Renal cortex interstitium (tissue), 11 donors: ENCODE measurements around the gene SPACA6. TPM values are rescaled to one million over a fixed set of nuclear protein-coding genes. Genes with fewer than 3 reads are reported as not detected.

Experiments used
- DNase-seq, 11 donors: peaks; one replicate each; pipeline ENCODE4 v3.0.0-alpha.2; 2013; ENCODE audit warnings: low read depth in 9 of 11, low spot score in 4 of 11; ENCODE audit errors: extremely low read depth in 1 of 11
- polyA plus RNA-seq, 3 donors: library from polyadenylated mRNA; unstranded; fragments of 120-200 nt; gene quantifications; one replicate each; pipeline ENCODE4 v1.2.1, GENCODE V29; 2013; ENCODE audit not compliant: insufficient read length in 3 of 3

The SPACA6 gene
- polyA plus RNA-seq, 3 donors, result 15.4 to 30.3 (median 18.0) TPM

DNA sequence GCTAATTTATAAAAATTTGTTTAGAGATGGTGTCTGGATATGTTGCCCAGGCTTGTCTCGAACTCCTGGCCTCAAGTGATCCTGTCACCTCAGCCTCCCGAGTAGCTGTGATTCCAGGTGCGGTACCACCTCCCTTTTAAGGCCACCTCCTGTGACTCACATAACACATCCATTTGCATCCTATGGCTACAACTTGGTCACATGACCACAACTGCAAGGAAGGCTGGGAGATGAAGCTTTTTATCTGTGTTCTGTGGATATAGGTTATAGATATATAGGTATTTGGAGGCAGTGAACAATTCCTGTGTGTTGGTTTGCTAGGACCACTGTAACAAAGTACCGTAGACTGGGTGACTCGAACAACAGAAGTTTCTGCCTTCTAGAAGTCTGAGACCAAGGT, 6.0 kb downstream of the SPACA6 start:
- DNase-seq, result no peak

DNA sequence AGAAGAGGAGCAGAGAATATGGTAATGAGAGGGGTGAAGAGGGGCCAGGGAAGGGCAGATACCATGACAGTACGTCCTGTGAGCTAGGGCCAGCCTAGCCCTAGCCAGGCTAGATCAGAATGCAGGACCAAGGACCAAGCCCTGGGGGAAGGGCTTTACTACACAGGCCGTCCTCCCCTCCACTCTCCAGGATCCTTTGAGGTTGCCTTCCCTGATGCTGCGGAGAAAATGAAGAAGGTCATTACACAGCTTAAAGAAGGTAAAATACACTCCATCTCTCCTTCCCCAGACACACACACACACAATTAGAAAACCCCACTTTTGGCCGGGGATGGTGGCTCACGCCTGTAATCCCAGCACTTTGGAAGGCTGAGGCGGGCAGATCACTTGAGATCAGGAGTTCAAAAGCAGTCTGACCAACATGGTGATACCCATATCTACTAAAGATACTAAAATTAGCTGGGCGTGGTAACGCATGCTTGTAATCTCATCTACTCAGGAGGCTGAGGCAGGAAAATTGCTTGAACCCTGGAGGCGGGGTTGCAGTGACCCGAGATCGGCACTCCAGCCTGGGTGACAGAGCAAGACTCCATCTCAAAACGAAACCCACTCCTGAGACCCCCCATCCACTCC, 8.5 kb downstream of the SPACA6 start:
- no peak for DNase-seq

DNA sequence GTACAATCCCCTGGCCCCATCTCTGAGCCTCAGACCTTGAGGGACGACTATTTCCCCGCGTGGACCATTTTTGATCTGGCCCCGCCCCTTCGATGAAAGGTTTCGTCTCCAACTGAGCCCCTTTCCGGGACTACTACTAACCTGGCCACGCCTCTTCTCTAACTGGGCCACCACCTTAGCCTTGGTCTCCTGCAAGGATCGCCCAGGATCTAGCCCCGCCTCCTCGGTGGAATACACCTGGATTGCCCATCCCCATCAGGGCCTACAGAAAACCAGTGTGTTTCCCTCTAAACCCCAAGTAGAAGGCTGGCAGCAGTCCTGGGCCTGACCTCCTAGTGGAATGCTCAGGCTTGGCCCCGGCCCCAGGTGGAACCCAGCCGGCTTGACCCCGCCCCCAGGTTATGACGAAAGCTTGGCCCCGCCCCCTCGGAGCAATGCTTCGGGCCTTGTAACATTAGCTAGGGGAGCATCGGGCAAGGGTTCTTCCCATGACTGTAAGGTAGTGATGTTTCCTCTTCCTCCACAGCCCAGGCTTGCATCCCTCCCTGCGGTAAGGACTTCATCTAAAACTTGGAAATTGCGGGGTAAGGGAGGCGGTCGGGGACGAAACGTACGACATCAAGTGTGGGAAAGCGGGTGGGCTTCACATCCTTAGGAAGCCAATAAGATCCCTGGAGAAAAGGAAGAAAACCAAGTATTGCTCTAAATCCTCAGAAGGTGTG, 9.1 kb downstream of the SPACA6 start:
- peak in 4 of 11 donors; percentile 25 to 56 (median 30) for DNase-seq

DNA sequence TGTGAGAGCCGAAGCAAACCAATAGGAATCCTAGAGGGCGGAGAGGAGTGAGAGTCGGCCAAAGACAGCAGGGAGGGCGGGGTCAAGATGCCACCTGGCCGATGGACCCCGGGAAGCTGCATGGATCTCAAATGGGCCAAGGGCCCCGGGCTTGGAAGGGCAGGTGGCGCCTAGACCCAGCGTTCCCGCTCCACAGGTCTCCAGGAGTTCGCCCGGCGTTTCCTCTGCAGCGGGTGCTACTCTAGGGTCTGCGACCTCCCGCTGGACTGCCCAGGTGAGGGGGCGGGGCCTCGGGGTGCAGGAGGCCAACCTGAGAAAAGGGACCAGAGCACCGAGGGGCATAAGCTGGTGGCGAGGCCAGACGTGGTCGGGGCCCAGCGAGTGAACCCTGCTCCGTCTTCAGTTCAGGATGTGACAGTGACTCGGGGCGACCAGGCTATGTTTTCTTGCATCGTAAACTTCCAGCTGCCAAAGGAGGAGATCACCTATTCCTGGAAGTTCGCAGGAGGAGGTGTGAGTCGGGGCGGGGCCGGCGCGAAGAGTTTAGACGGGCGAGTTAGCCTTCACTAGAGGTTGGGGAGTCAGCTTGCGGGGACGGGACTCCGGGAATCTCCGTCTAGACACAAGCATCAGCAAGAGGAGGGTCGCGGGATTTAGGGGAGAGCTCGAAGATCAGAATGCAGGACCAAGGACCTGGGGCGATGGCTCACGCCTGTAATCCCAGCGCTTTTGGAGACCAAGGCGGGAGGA, 9.9 kb downstream of the SPACA6 start:
- DNase-seq, result peak in 3 of 11 donors; percentile 19 to 29 (median 25)

DNA sequence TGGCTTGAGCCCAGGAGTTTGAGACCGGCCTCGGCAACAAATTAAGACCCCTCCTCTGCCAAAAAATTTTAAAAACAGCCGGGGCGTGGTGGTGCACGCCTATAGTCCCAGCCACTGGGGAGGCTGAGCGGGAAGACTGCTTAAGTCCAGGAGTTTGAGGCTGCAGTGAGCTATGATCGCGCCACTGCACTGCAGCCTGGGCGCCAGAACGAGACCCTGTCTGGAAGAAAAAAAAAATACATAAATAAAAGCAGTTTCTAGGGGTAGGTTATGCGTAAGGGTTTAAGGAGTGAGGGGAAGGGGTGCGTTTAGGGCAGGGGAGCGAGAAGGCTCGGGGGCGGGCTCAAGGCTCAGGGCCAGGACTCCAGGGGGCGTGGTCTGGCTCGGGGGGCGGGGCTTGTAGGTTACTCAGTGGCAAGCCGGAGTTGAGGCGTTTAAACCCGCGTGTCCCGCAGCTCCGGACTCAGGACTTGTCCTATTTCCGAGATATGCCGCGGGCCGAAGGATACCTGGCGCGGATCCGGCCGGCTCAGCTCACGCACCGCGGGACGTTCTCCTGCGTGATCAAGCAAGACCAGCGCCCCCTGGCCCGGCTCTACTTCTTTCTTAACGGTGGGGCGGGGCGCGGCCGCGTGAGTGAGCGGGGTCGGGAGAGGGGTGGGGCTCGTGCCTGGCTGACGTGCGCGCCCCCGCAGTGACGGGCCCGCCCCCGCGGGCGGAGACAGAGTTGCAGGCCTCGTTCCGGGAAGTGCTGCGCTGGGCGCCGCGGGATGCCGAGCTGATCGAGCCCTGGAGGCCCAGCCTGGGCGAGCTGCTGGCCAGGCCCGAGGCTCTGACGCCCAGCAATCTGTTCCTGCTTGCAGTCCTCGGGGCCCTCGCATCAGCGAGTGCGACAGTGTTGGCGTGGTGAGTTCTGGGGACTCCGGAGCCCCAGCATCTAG, 10.7 kb downstream of the SPACA6 start:
- peak in 10 of 11 donors; percentile 83 to 95 (median 90) for DNase-seq

DNA sequence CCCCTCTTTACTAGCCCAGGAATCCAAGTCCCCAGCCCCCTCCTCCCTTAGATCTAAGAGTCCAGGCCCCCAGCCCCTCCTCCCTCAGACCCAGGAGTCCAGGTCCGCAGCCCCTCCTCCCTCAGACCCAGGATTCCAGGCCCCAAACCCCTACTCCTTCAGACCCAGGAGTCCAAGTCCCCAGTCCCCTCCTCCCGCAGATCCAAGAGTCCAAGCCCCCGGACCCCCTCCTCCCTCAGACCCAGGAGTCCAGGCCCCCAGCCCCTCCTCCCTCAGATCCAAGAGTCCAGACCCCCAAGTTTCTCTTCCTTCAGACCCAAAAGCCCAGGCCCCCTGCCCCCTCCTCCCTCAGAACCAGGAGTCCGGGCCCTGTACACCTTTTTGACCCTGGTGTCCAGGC, 11.5 kb downstream of the SPACA6 start:
- no peak for DNase-seq

DNA sequence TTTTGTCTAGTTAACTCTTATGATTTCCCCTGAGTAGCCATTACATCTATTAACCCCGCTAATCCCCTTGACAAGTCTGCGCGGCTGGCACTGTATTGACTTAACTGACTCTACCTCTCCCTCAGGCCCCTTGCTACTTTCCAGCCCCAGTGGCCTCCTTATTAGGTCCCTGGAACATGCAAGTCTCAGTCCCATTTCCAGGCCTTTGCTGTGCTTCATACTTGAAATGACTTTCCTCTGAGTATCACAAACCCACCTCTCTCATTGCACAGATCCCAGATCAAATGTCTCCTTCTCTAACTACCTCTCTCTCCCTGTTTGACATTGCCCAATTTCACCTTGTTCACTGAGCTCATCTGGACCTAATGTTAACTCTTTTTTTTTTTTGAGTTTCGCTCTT, 13.2 kb downstream of the SPACA6 start:
- no peak for DNase-seq

DNA sequence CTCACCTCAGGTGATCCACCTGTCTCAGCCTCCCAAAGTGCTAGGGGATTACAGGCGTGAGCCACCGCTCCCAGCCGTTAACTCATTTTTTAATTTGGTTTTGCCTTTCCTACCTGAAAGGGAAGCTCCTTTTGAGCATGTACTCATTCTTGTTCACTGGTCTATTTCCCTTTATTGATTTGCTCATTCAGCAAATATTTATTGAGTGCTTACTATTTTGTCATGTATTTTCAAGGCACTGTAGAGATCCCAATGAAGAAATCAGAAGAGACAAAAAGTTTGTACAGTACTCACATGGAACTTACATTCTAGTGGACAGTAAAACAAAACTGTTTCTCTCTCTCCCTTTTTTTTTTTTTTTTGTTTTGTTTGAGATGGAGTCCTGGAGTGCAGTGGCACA, 13.8 kb downstream of the SPACA6 start:
- no peak for DNase-seq

DNA sequence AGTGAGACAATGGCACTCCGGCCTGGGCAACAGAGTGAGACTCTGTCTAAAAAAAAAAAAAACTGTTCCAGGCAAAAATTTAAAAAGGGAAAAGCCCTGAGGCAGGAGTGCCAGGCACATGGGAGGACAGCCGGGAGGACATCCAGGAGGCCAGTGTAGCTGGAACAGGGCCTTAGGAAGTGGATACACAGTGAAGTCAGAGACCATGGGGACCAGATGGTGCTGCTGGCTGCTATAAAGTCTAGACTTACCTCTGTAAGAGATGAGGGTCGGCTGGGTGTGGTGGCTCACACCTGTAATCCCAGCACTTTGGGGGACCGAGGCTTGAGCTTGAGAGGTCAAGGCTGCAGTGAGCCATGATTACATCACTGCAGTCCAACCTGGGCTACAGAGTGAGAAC, 15.7 kb downstream of the SPACA6 start:
- no peak for DNase-seq

DNA sequence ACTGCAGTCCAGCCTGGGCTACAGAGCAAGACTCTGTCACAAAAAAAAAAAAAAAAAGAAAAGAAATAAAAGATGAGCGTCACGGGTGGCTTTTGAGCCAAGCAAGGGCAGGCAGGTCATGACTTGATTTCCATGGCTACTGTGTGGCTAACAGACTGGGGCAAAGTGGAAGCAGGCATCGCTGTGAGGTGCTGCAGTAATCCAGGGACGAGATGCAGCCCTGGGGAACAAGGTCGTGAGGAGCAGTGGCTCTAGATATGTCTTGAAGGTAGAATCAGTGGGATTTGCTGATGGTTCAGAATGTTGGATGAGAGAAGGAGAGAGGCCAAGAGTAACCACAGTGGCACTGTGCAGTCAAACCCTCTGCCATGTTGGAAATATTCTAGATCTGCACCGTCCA, 16.4 kb downstream of the SPACA6 start:
- DNase-seq, result no peak

DNA sequence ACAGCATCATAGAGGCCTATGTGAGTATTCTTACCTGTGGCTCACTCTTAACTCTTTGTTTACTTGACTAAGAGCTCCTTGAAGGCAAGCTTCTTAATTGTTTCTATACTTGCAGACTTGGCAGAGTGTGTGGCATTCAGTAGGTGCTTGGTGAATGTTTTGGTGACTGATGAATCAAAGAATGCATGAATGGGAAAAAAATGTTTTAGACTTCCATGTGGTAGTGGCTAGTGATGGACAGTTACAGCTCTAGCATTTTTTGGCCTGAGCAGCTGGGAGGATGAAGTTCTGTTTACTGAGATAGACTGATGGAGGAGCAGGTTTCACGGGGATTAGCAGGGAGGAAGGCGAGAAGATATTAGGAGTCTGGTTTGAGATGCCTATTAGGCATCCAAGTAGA, 17.0 kb downstream of the SPACA6 start:
- DNase-seq, result no peak

DNA sequence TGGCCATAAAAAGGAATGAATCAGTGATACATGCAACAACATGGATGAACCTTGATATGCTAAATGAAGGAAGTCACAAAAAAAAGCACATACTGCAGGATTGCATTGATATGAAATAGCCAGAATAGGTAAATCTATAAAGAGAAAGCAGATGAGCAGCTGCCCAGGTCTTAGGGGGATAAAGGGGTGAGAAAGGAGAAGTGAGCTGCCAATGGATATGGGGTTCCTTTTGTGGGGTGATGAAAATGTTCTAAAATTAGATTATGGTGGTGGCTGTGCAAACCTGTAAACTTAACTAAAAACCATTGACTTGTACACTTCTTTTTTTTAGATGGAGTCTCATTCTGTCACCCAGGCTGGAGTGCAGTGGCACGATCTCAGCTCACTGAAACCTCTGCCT, 18.6 kb downstream of the SPACA6 start:
- no peak for DNase-seq

DNA sequence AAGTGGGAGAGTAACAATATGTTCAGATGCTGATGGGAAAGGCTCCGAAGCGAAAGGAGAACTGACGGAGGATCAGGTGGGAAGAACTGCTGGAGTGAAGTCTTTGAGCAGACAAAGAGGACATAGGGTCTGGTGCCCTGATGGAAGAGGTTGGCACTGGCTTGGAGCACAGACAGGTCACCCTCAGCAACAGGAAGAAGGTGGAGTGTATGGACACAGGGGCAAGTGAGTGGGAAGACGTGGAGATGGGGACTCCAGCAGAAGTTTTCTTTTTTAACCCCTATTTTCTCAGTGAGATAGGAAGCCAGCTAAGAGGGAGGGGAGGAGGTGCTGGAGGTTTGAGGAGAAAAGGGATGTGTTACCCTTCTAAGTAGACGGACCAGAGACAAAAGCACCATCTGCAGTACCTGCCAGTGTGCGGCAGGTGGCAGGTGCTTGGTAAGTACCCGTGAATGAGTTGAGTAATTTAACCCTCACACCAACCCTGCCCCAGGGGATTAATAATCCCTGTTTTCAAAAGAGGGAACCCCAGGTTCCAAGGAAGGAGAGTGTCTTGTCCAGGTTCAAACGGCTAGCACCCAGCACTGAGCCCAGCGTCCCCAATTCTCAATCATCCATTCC, 19.4 kb downstream of the SPACA6 start:
- DNase-seq, result no peak

DNA sequence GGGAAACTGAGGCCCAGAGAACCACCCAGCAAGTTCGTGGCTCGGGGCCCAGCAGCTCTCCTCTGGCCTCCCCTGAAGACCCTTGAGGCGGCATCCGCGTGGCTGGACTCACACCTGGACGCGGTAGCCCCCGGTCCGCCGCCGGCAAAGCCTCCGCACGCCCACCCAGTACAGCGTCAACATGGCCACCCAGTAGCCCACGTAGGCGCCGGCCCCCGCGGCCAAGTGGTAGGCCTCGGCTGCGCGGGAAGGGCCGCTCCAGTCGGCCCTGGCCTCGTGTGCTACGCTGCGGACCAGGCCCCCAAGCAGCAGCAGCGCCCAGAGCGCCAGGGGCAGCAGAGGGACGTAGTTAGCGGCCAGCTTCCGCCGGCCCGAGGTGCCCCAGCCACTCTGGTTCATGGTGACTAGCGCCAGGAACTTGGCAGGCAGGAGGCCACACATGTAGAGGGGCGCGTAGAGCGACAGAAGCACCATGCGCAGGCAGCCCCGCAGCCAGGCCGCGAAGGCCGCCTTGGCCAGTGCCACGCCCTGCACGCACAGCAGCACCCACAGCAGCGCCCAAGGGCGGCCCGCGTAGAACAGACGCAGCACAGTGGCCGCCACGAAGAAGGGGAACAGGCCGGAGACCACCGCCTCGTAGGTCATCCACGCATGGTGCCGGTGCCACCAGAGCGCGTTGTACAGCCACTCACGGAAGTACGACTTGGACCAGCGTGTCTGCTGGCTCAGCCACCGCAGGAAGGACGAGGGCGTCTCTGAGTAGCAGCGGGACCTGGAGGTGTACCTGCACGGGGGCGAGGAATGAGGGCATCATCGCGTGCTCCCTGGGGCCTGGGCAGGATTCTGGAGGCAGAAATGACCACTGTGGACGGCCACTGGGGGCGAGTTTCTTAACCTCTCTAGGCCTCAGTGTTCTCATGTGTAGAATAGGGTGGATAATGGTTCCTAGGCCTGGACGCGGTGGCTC, 20.5 kb downstream of the SPACA6 start:
- DNase-seq, result no peak

DNA sequence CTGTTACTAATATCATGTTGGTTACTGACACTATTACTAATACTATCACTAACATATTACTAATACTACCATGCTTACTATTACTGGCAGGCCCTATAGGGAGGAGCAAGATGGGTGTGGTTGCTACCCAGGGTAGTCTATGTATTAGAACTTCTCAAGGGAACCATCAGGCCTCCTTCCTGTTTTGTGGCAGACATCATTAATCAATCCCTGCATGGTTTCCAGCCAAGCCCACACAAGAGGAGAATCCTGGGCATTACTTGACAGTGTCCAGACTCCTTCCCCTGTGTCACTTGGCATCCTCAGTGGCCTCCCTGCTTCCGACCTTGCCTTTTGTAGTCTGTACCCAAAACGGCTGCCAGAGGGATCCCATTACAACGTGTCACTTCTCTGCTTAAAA, 21.7 kb downstream of the SPACA6 start:
- no peak for DNase-seq

DNA sequence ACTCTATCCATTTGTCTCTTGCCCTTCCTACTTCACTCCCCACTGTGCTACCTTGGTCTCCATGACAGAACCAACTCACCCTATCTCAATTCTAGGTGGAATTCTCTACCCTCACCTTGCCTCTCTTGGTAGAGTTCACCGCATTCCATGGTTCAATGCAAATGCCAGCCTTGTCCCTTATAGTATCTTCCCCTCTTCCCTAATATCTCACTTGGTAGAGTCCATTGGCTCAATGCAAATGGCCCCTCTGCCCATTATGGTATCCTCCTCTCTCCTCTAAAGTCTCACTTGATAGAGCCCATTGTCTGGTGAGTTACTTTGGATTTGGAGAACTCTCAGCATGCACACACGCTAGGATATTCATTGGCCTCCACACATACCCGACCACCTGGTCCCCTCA, 22.7 kb downstream of the SPACA6 start:
- no peak for DNase-seq

DNA sequence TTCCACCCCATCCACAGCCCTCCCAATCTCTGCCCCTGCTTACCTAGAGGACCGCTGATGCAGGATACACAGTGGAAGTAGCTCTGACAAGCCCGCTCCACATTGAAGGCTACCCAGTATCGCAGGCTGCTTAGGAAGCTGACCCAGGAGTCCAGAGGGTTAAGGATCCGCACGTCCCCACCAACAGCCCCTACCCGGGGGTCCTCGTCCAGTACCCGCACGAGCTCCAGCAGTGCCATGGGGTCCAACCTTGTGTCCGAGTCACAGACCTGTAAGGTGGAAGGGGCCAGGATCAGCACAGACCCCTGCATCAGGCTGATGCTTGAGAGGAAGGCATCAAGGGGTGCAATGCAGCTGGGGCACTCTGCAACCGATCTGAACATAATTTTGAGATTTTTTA, 23.8 kb downstream of the SPACA6 start:
- no peak for DNase-seq
